DND-41 (cell line): ENCODE results near the gene MSANTD1.

Source experiments
- ATAC-seq: fragments of 200-7000 bp; cut with Tn5 transposase; 3 replicates; pipeline ENCODE4 v1.9.1; 2021; ENCODE audit warnings: low read depth; ENCODE audit not compliant: insufficient read depth
- DNase-seq: peaks from one replicate; pipeline ENCODE4 v3.0.0-alpha.2; 2020
- H2AFZ ChIP-seq: 2 replicates; pipeline ENCODE4 v1.6.0; 2012; ENCODE audit warnings: low read depth, low read length
- H3K27ac ChIP-seq: 2 replicates; pipeline ENCODE4 v1.5.1; 2012; ENCODE audit warnings: low read length, inconsistent platforms
- H3K27me3 ChIP-seq: fragments of 200-600 bp; sonication (generic); 2 replicates; pipeline ENCODE4 v1.6.0; 2012; ENCODE audit warnings: low read length, mild to moderate bottlenecking, inconsistent platforms; ENCODE audit not compliant: insufficient read depth, poor library complexity
- H3K36me3 ChIP-seq: 2 replicates; pipeline ENCODE4 v1.5.1; 2012; ENCODE audit warnings: low read length, inconsistent platforms; ENCODE audit not compliant: insufficient read depth
- H3K4me1 ChIP-seq: 2 replicates; pipeline ENCODE4 v1.5.1; 2012; ENCODE audit warnings: mild to moderate bottlenecking, low read length; ENCODE audit not compliant: insufficient read depth
- H3K4me2 ChIP-seq: 2 replicates; pipeline ENCODE4 v1.6.0; 2012; ENCODE audit warnings: mild to moderate bottlenecking, moderate library complexity, low read length, inconsistent platforms; ENCODE audit not compliant: insufficient read depth
- H3K4me3 ChIP-seq, 2 experiments: fragments of 200-600 bp in 1 of 2; shearing (Covaris generic) in 1 of 2; 2 replicates each; pipeline ENCODE4 v1.5.1; 2012 to 2016; ENCODE audit warnings: inconsistent platforms in 2 of 2, low read length in 2 of 2, mild to moderate bottlenecking in 2 of 2, low read depth in 1 of 2, moderate library complexity in 1 of 2
- H3K79me2 ChIP-seq: 2 replicates; pipeline ENCODE4 v1.6.0; 2012; ENCODE audit warnings: low read length, inconsistent platforms; ENCODE audit not compliant: insufficient read depth
- H3K9ac ChIP-seq: 2 replicates; pipeline ENCODE4 v1.6.0; 2012; ENCODE audit warnings: low read depth, mild to moderate bottlenecking, inconsistent platforms, low read length, moderate library complexity
- H3K9me3 ChIP-seq: 2 replicates; pipeline ENCODE4 v1.5.1; 2012; ENCODE audit warnings: low read length, moderate library complexity, mild to moderate bottlenecking, inconsistent platforms; ENCODE audit not compliant: insufficient read depth, severe bottlenecking
- H4K20me1 ChIP-seq: 2 replicates; pipeline ENCODE4 v1.6.0; 2012; ENCODE audit warnings: low read length; ENCODE audit not compliant: insufficient read depth
- EZH2 ChIP-seq: IDR thresholded peaks from 3 replicates; pipeline ENCODE4 v1.6.1; 2012; ENCODE audit warnings: borderline replicate concordance, low read depth, mild to moderate bottlenecking, moderate library complexity, low read length, inconsistent platforms; ENCODE audit not compliant: severe bottlenecking
- TF ChIP-seq, protein P1 (sequence below): IDR thresholded peaks from 2 replicates; pipeline ENCODE4 v1.5.1; 2012; ENCODE audit warnings: borderline replicate concordance, low read length, moderate library complexity, mild to moderate bottlenecking; ENCODE audit not compliant: poor library complexity, severe bottlenecking; ENCODE audit errors: extremely low read depth

MSANTD1 gene

DNA sequence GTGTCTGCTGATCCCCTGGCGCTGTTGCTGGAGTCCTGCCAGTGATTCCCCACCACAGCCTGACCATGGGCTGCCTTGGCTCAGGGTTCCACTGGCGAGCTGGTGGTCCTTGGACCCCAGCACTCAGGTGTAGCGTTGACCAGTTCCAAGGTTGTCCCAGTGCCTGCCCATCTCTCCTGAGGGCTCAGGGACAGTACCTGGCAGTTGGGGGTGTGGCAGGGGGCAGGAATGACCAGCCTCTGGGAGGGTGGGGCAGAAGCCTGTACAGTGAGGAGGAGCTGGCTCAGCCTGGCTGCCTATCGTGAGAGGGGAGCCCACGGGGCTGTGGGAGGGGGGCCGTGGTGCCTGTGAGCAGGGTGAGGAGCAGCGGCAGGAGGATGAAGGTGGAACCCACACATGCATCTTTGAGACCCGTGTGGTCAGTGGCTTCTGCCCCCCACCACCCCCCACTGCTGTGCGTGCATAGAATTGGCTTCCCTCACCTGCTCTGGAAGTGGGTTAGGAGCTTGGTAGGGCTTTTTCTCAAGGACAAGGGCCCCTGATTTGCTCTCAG lies 12.6 kb upstream of the MSANTD1 start:
- TF ChIP-seq, protein P1, sequence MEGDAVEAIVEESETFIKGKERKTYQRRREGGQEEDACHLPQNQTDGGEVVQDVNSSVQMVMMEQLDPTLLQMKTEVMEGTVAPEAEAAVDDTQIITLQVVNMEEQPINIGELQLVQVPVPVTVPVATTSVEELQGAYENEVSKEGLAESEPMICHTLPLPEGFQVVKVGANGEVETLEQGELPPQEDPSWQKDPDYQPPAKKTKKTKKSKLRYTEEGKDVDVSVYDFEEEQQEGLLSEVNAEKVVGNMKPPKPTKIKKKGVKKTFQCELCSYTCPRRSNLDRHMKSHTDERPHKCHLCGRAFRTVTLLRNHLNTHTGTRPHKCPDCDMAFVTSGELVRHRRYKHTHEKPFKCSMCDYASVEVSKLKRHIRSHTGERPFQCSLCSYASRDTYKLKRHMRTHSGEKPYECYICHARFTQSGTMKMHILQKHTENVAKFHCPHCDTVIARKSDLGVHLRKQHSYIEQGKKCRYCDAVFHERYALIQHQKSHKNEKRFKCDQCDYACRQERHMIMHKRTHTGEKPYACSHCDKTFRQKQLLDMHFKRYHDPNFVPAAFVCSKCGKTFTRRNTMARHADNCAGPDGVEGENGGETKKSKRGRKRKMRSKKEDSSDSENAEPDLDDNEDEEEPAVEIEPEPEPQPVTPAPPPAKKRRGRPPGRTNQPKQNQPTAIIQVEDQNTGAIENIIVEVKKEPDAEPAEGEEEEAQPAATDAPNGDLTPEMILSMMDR, result no peak
- TF ChIP-seq EZH2, result no peak
- H3K4me2 ChIP-seq, result no peak overlapping the region
- no peaks in the 10 kb centered on the region for H3K27me3 ChIP-seq
- H3K9me3 ChIP-seq, result no peaks in the 10 kb centered on the region
- H3K79me2 ChIP-seq, result no peaks in the 10 kb centered on the region
- no peak for ATAC-seq
- H2AFZ ChIP-seq, result no peak overlapping the region
- H3K4me3 ChIP-seq, result no peak overlapping the region
- H4K20me1 ChIP-seq, result peaks cover 6% of the 10 kb centered on the region
- peaks cover 86% of the 10 kb centered on the region for H3K36me3 ChIP-seq
- no peak overlapping the region for H3K27ac ChIP-seq
- no peaks in the 10 kb centered on the region for H3K4me1 ChIP-seq
- H3K9ac ChIP-seq, result no peak overlapping the region
- no peak for DNase-seq

DNA sequence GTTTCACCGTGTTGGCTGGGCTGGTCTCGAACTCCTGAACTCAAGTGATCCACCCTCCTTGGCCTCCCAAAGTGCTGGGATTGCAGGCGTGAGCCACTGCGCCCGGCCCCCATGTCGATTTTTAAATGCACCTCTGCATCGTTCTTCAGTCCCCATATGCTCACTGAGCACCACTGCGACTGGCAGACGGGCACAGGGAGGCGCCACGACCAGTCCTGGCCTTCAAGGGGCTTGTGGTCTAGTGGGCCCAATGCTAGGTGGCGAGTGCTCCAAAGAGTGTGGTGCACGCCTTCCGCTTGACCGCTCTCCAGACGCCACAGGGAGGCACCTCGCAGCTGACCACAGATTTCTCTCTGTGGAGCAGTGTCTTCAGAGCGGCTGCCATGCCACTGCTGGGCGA lies 11.7 kb upstream of the MSANTD1 start:
- Histone ChIP-seq H3K4me1 (no peaks in the 10 kb centered on the region), H3K4me2 (no peak overlapping the region), H3K79me2 (no peaks in the 10 kb centered on the region), H2AFZ (no peak overlapping the region), H3K9ac (no peak overlapping the region), H3K4me3 (no peak overlapping the region), H3K9me3 (no peaks in the 10 kb centered on the region), H4K20me1 (peaks cover 6% of the 10 kb centered on the region), H3K36me3 (peaks cover 81% of the 10 kb centered on the region), H3K27me3 (no peaks in the 10 kb centered on the region), H3K27ac (no peak overlapping the region)
- TF ChIP-seq EZH2, result no peak
- TF ChIP-seq, protein P1, result no peak
- ATAC-seq, result no peak
- no peak for DNase-seq

DNA sequence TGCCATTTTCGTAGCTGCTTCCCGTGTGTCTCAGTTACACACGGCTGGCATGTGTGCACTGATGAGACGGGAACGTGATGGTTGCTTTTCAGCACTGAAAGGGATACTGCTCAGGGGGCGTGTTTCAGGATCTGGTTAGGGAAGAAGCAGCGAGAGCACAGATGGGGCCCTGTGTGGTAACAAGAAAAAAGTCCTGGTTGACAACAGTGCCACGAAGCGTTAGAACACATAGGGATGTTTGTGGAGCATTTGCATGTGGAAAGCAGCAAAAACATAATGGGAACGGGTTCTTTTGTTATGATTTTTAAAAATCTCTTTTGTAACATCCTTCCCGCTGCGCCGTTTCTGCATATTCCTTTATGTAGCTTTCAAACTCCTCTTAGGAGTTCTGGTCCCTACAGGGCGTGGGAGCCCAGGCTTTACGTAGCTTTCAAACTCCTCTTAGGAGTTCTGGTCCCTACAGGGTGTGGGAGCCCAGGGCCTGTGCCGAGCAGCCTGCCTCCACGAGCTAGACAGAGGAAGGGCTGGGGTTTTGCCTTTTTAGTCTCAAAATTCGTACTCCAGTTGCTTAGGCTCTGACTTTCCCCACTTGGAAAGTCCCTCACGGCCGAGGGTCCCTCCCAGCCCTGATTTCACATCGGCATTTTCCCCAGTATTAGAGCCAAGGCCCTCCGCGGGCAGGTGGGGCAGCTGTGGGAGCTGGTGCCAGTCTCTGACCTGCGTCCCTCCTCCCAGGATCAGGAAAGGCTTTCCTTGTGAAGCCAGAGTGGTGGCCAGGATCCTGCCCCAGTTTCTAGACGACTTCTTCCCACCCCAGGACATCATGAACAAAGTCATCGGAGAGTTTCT lies 11.0 kb upstream of the MSANTD1 start:
- Histone ChIP-seq H3K4me2 (no peak overlapping the region), H3K4me1 (no peaks in the 10 kb centered on the region), H3K36me3 (peaks cover 75% of the 10 kb centered on the region), H3K79me2 (no peaks in the 10 kb centered on the region), H3K9me3 (no peaks in the 10 kb centered on the region), H3K27ac (no peak overlapping the region), H2AFZ (no peak overlapping the region), H3K9ac (no peak overlapping the region), H3K4me3 (no peak overlapping the region), H4K20me1 (peaks cover 6% of the 10 kb centered on the region), H3K27me3 (no peaks in the 10 kb centered on the region)
- no peak for DNase-seq
- ATAC-seq, result no peak
- TF ChIP-seq, protein P1, result no peak
- no peak for TF ChIP-seq EZH2
